GM18868 (cell line): ENCODE data around the gene SGMS2.

Experiments used
- ATAC-seq: cut with Tn5 transposase; IDR thresholded peaks from one replicate; pipeline ENCODE4 v1.9.1; 2021; ENCODE audit warnings: mild to moderate bottlenecking, moderate library complexity; ENCODE audit not compliant: unreplicated experiment

SGMS2 gene

DNA sequence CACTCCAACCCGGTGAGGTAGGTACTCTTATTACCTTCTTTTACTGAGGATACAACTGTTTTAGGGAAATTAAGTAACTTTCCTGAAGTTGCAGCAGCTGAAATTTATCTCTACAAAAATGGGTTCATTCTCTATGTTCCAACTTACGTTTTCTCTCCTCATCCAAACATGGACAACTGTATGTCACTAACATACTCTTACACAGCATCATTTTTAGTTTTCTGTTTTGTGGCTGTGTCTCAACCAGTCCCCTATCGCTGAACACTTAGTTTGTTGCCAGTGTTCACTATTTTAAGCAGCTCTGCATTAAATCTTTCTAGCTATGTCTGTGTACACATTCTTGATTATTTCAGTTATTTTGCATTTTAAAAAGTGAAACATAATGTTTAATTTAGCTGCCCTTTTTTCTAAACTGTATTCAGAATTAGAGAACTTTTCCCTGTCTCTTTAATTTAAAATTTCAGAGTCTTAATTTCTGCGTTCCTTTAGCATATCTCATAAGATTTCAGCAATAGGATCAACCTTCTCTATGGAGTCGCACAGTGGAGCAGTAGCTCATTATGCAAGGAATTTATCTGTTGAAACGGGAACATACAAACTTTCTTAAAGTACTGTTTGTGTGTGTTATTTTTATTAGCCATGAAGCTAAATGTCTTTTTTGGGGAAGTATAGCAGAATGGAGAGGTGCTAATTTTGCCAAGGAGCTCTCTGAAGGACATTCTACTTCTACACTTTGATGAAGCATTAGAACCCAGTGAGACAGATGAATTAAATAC, 3.8 kb downstream of the SGMS2 start:
- no peak for ATAC-seq

DNA sequence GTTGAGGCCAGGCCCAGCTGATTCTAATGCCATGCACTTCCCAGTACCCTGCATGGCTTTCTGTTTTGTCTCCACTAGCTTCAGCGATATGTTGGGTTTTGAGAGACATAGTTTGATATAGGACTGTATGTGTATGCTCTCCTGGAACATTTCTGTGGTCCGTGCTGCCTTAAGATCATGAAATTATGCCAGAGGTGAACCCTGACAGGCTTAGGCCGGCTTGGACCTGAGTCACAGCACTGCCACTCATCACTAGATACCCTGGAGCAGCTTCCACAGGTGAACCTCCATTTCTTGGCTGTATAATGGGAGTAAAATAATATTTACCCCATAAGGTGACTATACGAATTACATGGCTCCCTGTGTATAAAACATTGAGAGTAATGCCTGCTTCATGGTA, 6.4 kb downstream of the SGMS2 start:
- no peak for ATAC-seq

DNA sequence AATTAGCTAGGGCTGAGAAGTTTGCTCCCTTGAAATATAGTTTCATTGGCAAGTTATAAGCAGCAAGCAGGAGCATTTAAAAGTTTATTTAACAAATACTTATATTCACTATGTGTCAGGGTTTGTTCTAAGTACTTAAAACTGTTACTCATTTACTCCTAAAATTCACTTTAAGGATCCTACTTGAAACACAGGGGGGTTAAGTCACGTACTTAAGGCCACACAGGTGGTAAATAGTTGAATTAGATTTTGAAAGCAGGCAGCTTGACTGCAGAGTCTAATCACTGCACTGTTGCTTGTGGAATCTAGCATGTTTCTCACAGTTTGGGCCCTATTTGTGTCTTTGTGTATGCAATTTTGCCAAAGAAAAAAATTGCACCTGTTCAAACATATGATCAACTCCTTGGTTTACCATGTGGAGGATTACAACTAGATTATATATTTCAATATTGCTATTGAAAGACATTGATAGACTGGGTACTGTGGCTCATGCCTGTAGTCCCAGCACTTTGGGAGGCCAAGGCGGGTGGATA, 7.6 kb downstream of the SGMS2 start:
- ATAC-seq, result no peak

DNA sequence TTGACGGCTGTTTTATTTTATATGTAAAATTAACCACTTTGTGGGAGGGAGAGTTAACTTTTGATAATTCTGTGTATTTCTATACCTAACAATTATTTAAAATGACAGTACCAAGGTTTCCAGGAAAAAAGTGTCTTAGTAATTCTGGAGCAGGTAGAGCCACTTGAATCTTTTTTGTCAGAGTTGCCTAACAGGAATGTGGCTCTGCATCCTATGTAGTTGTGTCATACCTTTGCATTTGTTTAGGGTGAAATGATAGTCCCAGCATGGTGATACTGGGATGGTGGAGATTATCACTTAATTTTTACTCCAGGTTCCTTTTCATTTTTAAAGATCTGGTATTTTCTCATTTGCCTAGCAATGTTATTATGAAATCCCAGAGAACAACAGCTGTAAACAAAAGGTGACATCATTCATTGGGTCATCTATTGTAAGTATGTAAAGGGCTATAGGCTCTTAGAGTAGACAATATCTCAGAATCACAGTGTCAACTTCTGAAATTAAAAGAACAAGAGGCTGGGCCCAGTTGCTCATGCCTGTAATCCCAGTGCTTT, 9.6 kb downstream of the SGMS2 start:
- no peak for ATAC-seq

DNA sequence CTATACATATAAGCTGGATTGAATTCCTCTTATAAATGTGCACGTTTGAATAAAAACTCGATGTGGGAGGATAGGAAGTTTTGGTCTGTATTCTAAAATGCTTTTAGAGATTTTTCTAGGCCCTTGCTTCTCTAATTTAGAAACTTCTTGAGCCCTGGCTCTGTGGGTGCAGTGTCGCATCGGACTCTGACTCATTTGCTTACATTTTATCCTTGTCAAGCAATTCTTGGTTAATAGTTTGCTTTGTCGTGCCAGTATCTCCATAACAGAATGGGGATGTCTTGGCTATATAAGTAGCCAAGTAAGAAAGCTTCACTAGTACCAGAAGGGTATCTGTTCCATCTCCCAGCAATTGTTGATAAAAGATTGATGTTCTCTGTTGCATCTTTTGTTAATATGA, 10.7 kb downstream of the SGMS2 start:
- no peak for ATAC-seq

DNA sequence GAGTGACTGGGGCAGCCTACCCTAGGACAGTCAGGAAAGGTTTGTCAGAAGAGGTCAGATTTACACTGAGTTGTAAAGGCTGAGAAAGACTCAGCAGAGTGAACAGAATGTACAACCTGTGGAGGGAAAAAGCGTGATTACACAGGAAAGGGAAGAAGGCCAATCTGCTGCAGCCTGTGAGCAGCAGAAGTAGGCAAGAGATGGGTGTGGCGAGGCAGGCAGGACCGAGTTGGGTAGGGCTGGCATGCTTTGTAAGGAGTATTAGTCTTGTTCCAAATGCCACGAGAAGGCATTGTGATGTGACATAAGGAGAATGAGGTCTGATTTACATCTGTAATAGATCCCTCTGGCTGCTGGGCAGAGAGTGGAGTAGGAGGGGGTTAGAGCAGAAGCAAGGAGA, 12.6 kb downstream of the SGMS2 start:
- no peak for ATAC-seq

DNA sequence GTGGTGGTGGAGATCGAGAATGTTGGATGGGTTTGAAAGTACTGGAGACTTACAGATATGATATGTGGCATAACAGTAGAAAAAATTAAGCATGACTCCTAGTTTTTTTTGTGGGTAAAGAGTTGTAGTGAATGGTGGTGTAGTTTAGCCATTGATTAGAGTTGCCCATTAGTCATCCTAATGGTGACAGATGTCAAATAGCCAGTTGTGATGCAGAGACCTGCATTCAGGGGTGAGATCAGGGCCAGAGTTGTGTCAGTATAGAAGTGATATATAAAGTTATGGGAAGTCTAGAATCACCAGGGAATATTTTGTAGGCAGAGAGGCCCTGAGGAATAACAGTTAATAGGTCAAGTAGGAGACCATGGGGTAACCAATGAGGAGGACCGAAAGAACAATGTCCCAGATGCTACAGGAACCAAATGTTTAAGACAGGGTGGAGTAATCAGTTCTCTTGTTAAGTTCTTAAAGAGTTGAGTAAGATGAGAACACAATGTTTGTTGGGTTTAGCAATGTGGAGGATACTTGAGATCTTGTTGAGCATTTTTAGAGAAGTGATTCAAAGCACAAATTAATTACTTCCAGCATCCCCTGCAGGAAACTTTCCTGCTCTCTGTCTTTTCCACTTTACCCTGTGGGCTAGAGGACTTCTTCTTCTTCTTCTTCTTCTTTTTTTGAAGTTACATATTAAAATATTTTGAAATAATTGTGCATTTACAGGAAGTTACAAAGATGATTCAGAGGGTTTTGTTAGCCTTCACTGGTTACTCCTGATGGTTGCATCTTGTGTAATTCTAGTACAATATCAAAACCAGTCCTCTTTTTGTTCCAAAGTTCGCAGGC, 13.3 kb downstream of the SGMS2 start:
- ATAC-seq, result no peak

DNA sequence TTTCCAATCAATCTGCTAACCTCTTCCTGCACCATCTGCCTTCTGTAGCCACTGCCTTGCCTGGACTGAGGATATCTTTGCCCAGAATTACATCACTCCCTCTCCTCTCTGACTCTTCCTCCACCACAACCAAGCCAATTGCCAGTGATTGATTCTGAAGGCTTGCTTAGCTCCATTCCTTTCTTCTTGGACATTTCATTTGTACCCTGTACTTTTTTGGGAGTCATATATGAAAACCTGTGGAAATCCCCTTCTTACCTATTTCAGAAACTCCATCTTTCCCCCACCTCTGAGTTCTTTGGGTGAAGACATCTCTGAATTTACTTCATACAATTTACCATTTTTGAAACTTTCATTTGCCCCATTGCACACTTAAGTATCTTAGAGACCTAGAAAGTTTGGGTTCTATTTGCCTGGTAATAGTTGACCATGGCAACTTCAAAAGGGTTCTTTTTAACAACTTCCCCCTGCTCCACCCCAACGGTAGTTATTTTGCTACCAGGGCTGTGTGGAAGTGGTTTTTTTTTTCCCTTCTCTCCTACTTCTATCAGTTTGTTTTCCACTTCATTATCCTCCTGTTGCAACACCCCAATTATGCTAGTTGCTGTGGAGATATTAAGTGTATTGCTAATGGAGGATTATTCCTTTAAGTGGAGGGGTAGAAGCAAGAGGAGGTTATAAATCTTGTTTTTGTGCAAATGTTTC, 14.3 kb downstream of the SGMS2 start:
- no peak for ATAC-seq

DNA sequence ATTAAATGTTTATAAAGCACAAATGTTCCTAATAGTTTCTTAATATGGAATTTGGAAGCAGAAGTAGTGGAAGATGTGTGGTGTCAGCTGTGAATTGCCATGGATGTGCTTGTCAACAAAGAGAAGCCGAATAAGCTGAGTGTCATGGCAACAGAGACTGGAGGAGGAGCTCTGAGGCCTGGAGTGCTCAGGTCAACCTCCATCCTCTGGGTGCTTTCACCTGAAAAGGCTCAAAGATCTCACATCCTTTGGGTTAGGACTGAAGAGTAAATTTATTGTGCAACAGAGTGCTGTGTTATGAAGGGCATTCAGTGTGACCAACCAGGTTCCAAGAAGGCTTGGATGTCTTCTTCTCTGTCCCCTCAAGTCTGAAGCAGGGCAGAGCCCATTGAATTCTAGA, 18.7 kb downstream of the SGMS2 start:
- no peak for ATAC-seq

DNA sequence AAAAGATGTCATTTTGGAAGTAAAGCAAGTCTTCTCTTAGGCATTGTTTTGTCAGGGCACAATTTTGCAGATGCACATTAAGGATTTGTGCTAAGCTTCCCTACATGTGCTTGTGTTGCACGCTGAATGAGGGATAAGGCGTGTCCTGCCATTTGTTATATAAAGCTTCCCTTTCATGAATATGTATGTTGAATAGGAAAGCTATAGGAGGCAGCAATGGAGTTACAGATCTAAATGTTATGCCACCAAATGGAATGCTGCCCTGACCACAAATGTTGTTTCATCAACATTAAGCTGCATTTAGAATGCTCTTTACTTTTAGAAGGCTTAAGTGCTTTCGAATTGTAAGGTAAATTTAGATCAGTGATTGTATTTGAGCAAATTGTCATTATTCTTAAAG, 20.9 kb downstream of the SGMS2 start:
- ATAC-seq, result no peak

DNA sequence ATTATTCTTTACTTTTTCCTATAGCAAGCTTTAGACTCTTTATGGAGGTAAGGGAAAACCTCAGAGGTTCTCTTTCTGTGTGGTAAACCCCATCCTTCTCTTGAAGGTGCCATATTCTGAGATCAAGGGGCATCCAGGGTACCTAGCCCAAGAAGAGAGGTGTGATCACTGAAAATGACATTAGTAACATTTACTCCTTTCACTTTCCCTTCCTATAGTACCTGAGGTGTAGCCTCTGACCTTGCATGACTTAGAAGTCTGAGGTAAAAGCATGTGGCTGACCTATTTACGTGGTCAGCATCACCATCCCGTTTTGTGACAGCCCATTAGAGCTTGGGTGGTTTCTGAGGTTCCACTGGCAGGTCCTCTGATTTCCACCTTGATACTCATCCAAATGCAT, 25.7 kb downstream of the SGMS2 start:
- ATAC-seq, result no peak

DNA sequence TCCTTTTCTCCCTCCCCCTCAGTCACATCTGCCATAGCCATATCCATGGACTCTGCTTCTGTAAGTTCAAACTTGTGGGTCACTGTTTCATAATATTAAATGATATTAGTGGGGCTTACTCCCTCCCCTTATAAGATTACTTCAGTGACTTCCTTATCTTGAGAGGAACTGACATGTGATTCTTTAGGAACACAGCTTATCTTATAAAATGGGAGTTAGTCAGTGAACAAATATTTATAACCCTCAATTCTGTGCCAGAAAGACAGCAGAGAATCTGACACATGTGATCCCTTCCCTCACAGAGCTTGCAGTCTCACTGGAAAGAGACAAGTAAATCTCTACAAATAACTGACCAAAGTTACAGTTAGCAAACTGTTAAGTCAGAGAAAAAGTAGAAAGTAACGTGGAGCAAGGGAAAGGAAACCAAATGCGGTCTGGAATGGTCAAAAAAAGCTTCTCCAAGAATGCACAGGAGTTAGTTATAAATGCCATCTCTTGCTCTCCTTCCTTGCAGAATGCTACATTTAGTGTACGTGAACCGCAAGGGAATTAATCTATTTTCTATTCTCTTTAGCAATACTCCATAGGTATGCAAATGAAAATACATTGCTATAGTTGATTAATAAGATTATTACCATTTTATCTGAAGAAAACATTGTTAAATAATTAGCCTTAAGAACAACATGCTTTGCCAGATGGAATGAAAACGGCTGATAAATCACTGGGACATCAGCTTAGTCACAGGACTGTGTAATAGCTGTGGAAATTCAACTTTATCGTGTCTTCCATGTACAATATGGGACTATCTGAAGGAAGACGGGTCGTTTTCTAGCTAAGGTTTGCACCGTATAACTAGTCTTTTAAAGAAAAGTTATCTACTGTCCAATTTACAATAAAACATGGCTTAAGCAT, 29.0 kb downstream of the SGMS2 start:
- no peak for ATAC-seq

DNA sequence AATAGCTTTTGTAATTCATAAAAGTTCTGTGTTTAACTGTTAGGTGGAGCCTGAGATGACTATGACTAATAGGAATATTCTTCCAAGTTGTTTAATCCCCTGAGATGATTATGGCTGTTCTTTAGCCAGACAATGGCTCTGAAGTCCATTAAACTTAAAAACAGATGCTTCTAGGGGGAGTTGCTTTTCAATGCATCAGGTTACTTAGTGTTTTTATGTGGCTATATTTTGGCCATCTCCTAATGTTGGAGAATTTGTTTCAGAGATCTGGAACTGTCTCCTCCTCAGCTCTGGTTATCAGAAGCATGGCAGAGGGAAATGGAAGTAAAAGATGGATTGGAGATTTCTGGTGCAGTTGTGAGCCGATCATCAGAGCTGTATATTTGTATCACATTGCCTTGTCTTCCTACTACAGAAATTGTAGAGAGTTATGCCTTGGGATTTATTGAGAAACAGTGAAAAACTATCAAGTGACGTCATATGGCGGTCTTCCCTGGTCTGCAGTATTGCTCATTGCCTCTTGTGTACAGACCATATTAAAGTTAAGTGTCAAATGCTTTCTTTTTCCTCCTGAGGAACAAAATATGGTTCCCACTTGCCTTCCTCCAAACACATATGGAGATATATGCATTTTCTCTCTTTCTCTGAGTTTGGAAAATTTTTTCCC, 29.8 kb downstream of the SGMS2 start:
- no peak for ATAC-seq

DNA sequence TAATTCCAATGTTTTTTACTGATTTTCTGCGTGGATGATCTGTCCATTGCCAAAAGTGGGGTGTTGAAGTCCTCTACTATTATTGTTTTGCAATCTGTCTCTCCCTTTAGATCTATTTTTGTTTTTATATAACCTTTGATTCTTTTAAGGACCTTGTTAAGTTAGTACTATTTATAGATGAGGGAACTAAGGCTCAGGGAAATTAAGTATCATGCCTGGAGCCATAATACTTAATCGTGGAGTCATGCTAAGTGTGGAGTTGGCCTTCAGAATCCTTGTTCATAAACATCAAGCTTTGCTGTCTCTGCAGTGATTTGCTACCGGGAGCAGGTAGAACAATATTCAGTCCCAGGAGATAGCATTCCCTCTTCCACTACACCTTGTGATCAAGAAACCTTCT, 31.0 kb downstream of the SGMS2 start:
- ATAC-seq, result no peak

DNA sequence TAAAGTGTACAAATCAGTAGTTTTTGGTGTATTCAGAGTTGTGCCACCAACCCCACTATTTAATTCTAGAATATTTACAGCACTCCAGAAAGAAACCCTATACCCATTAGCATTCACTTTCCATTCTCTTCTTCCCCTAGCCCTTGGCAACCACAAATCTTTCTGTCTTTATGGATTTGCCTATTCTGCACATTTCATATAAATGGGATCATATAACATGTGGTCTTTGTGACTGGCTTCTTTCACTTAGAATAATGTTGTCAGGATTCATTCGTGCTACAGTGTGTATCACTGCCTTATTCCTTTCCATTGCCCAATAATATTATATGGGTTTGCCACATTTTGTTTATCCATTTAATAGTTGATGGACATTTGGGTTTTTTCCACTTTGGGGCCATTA, 32.2 kb downstream of the SGMS2 start:
- no peak for ATAC-seq

DNA sequence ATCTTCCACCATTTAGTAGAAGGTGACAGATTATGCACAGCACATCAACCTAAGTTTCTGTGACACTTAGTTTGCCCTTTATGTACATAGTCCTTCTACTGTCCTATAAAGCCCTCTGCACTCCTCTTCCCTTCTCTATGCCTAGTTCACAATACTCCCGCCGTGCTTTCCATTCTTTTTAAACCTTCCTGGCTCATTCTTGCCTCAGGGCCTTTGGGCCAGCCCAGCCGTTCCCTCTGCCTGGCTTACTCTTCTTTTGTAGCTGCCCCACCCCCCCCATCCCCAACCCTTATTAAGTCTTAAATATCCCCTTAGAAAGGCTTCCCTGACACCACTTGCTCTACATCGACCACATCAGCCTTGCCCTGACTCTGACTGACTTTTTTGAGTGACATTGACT, 33.0 kb downstream of the SGMS2 start:
- ATAC-seq, result no peak

DNA sequence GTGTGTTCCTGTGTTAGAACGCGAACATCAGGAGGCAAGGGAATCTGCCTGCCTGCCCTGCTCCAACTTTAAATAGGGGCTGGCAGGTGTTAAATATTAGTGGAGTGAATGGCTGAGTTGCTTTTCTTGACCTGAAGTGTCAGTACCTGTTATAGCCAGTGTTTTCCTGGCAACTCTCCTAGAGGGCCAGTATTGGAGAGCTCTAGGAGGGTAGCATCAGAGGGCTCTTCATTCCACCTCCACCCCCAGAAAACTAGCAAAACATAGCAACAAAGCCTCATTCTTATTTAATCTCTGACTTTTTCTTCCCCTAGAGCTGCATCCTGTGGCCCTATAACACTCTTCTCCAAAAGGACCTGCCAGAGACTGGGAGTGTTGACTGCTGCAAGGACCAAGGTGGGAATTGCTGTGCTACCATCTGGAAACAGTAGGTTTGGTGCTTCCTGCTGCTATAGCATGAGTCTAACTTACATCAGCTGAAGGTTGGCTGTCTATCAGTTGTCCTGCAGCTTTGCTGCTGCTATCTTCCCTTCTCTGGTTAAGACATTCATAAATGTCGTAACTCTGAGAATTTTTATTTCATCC, 33.5 kb downstream of the SGMS2 start:
- no peak for ATAC-seq

DNA sequence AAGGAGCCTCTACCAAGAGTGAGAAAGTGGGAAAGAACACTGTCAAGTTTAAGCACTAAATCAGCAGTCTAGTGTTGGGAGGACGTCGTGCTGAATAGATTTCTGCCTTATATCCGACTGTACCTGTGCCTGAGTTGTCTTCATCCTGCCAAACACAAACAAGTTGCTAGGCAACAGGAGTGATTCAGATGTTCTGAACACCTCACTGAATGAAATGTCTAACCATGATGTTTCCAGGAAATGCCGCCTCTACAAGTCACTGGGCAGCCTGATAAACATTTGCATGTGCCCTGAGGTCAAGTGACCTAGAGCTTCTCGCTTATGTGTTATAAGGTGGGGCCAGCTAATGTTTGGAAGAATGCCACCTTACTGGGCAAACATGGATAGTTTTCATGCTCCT, 37.9 kb downstream of the SGMS2 start:
- ATAC-seq, result no peak

DNA sequence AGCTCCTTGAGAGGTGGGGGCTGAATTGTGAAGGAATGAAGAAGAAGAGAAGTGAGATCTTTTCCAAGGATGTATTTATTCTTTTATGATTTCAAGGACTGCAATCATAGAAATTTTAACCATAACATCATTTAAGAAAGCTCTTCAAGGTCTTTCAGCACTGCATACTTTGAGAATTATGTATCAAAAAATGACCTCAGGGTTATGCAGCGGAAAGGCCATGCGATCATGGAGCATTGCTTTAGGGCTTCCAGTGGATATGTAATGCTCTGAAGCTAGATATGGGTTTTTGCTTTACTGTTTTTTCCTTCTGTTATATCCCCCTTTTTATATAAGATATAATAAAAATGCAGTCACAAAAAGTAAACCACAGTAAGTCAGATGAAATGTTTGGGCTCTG, 38.7 kb downstream of the SGMS2 start:
- no peak for ATAC-seq
